ENCODE data around the gene FAM184B. TPM values are rescaled to one million over a fixed set of nuclear protein-coding genes. Genes with fewer than 3 reads are reported as not detected.

The FAM184B gene
- total RNA-seq, 1 experiment from 2014 or later = 0.09 TPM

- no peaks in the 10 kb centered on the region for H3K4me1 ChIP-seq (ENCODE audit: insufficient read depth, low read length)
- no peak overlapping the region for H3K14ac ChIP-seq (ENCODE audit: insufficient read depth, low read length)
- H3K23me2 ChIP-seq (ENCODE audit: insufficient read length, low read depth, low read length, poor library complexity, severe bottlenecking) = peaks cover 10% of the 10 kb centered on the region
- H2BK15ac ChIP-seq (ENCODE audit: low read depth, low read length) = no peak overlapping the region
- peaks cover 16% of the 10 kb centered on the region for H3K27me3 ChIP-seq (ENCODE audit: insufficient read depth, low read length)
- H4K20me1 ChIP-seq (ENCODE audit: control insufficient read depth, insufficient read depth, insufficient read length) = no peaks in the 10 kb centered on the region
- no peak overlapping the region for H3K56ac ChIP-seq (ENCODE audit: insufficient read length, low read depth, low read length)
- H3K18ac ChIP-seq (ENCODE audit: insufficient read length, low read depth, low read length) = no peak overlapping the region
- no peak overlapping the region for H3T11ph ChIP-seq (ENCODE audit: low read length)
- H2BK12ac ChIP-seq (ENCODE audit: insufficient read length, low read depth, low read length) = no peak overlapping the region
- H2BK20ac ChIP-seq (ENCODE audit: low read depth, low read length, poor library complexity, severe bottlenecking) = no peak overlapping the region
- no peak overlapping the region for H3K4me2 ChIP-seq (ENCODE audit: insufficient read depth, insufficient read length, low read length)
- WGBS (ENCODE audit: extremely low coverage, insufficient read length, low lambda C conversion rate) = no CpG with 5 or more reads among the region's 5 CpGs
- no peaks in the 10 kb centered on the region for H3K9me3 ChIP-seq (ENCODE audit: control insufficient read depth, low read depth, low read length)
- no peak; the same call in 2 of the 3 replicates for TF ChIP-seq CTCF (conservative IDR thresholded peaks at IDR 0.05)
- no peak for DNase-seq
- no peaks in the 10 kb centered on the region for H3K79me1 ChIP-seq (ENCODE audit: insufficient read depth, low read depth, low read length, poor library complexity, severe bottlenecking)
- H4K91ac ChIP-seq (ENCODE audit: insufficient read length, low read depth, low read length) = no peak overlapping the region
- H3K4ac ChIP-seq (ENCODE audit: low read depth, low read length) = no peak overlapping the region
- no peak overlapping the region for H4K8ac ChIP-seq (replicated peaks; ENCODE audit: insufficient read length, low read depth, low read length)
- no peak overlapping the region for H4K5ac ChIP-seq (ENCODE audit: insufficient read length, low read depth, low read length)
- no peak overlapping the region for H2AFZ ChIP-seq (ENCODE audit: low read length)
- H3K4me1 Mint-ChIP-seq = peaks cover 8 to 9% of the 10 kb centered on the region in 2 experiments
- no peaks in the 10 kb centered on the region for H3K9me3 Mint-ChIP-seq
- no peak overlapping the region for H3K27ac Mint-ChIP-seq
- H3K79me2 ChIP-seq (ENCODE audit: insufficient read depth, low read length) = no peaks in the 10 kb centered on the region
- H2BK5ac ChIP-seq (ENCODE audit: insufficient read length, low read length) = no peak overlapping the region
- H2BK120ac ChIP-seq (ENCODE audit: low read depth, low read length, poor library complexity, severe bottlenecking) = no peak overlapping the region
- peaks cover 32% of the 10 kb centered on the region for H3K27me3 Mint-ChIP-seq (ENCODE audit: low read depth)
- H3K36me3 Mint-ChIP-seq (ENCODE audit: insufficient read depth in 1 of 3, low read depth in 3 of 3) = no peaks in the 10 kb centered on the region
- no peak overlapping the region for H3K4me3 Mint-ChIP-seq
- no peak overlapping the region for H3K9ac ChIP-seq (ENCODE audit: extremely low read depth, insufficient read length, low read length)
- H2AK5ac ChIP-seq (ENCODE audit: insufficient read length, low read length) = no peak overlapping the region
- no peak overlapping the region for H3K23ac ChIP-seq (ENCODE audit: insufficient read length, low read depth, low read length)
- H3K27ac ChIP-seq (ENCODE audit: insufficient read length, low read depth, low read length) = no peak overlapping the region
Observed at GRCh38 chr4:17785858-17786257, 4.4 kb upstream of the FAM184B start.
